ENCODE measurements around the gene OR10C1.
"Not testable (repeated sequence)": the region's sequence is repeated elsewhere in the genome, so short reads cannot be mapped to it uniquely, and the experiment has no call there.

Gene OR10C1

DNA sequence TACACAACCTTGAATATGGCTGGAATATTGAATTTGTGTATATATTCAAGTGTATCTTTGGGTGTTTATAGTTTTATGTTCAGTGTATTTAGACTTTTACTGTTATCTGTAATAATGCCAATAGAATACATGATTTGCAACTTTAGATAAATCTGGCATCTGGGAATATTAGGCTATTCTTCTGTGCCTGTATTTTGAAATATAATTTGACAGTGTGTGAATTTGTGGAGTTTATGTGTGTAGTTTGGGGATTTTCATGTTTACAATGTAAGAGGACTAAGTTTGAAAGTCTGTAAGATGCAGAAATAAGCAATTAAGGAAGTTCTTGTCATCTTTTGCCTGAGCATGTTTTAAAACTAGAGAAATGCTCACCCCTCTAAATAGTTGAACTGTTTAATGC is at the start of gene OR10C1:
OR10C1 (plus strand) TSS at position 301 of the 400 bp plus-strand sequence. CDS start 710 bp downstream, outside the sequence.
- no peak for DNase-seq (ENCODE audit: low read depth)

DNA sequence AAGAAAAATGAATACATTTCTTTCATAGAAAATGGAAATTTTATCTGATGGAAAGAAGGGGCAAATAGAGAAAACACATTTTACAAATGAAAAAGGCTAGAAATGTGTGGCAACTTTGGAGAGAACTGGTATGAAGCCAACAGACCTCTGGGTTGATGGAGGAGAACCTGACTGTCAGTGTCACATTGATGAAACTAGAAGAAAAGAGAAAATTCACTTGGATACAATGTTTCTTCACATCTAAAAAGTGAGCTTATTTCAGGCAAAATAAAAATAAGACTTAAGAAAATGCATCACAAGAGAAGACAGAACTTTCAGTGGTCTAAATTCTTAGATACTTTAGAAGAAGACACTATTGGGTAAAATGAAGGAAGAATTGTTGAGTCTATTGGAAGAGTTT is 43.8 kb upstream of the OR10C1 start, which contains the start of gene OR12D2:
OR12D2 (plus strand) TSS at position 301 of the 400 bp plus-strand sequence. CDS start 1,069 bp downstream, outside the sequence.
- DNase-seq (ENCODE audit: low read depth), result no peak

GRCh38 chr6:29399525-29399924 is 39.6 kb upstream of the OR10C1 start:
- DNase-seq (ENCODE audit: low read depth), result no peak

DNA sequence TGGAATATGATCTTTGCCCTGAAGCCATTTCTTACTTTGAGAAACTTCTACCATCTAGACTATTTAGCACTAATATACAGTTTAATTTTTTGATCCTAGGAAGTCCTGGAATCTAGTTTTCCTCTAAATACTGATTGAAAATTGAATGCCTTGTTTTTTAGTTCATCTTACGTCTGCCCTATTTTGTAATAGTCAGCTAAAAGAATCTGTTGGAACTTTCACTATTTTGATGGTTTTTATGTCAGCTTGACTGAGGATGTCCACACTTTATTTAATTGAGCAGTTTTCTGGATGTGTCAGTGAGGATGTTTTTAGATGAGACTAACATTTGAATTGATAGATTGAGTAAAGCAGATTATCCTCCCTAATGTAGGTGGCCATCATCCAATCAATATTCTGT is 35.3 kb upstream of the OR10C1 start:
- no peak for DNase-seq (ENCODE audit: low read depth)

- DNase-seq (ENCODE audit: low read depth), result no peak
These were observed 24.5 kb upstream of the OR10C1 start, which contains the start of gene OR12D1 for GRCh38 chr6:29414588-29414987. TSS of gene OR12D1 (plus strand) at chr6:29414928.

DNA sequence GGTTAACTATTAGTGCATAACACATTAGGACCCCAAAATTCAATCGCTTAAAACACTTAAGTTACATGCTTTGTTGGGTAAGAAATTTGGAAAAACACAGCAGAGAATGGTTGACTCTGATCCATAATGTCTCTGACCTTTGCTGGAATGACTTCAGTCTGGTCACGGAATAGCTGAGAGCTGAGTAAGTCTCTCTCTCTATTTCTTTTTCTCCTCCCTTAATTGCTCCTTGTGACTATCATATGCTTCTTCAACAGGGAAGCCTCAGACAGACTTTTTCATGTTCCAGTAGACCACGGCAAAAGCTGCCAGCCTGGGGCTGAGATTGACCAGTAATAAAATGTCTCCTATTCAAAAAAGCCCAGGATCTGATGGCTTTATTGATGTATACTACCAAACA is 19.6 kb upstream of the OR10C1 start:
- no peak for DNase-seq (ENCODE audit: low read depth)

- DNase-seq (ENCODE audit: low read depth), result no peak
These were observed 14.9 kb upstream of the OR10C1 start for GRCh38 chr6:29424168-29424567.

DNA sequence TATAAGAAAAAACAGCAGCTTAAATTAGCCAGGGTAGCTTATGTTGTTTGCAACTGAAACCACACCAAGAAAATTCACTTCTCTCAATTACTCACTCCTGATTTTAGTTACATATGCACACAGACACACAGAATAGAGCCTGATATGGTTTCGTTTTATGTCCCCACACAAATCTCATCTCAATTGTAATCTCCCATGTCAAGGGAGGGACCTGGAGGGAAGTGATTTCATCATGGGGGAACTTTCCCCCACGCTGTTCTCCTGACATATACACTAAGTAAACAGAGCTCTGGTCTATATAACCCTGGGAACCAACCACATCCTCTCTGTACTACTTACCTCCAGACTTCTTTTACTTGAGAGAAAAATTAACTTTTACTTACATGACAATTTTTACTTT is 14.5 kb upstream of the OR10C1 start:
- no peak for DNase-seq (ENCODE audit: low read depth)

DNA sequence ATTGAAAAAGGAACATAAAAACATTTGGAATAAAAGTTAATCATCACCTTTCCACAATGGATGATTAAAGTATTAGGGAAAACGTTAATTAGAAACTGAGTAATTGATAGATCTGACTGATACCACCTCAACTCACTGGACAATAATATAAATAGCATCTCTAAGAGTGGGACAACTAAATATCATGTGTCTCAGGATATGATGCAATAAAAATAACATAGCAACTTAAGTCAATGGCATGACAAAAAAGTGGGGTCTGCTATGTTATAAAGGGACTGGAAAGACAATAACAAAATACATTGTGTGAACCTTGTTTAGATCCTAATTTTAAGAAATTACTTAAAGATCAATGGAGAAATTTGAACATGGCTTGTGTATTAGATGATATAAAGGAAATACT is 14.0 kb upstream of the OR10C1 start:
- DNase-seq (ENCODE audit: low read depth), result no peak

DNA sequence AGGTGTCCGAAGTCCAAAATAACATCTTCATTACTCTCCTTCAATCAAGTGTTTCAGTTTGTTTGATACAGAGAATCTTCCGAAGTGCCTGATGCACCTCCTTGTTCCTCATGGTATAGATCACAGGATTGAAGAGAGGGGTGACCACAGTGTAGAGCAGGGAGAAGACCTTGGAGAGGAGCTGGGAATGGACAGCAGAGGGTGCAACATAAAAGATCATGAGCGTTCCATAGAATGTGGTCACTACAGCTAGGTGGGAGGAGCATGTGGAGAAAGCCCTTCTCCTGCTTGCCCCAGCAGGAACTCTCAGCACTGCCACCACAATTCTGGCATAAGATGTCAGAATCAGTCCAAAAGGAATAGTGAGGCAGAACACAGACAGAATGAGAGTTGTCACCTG is 12.5 kb upstream of the OR10C1 start:
- no peak for DNase-seq (ENCODE audit: low read depth)

DNA sequence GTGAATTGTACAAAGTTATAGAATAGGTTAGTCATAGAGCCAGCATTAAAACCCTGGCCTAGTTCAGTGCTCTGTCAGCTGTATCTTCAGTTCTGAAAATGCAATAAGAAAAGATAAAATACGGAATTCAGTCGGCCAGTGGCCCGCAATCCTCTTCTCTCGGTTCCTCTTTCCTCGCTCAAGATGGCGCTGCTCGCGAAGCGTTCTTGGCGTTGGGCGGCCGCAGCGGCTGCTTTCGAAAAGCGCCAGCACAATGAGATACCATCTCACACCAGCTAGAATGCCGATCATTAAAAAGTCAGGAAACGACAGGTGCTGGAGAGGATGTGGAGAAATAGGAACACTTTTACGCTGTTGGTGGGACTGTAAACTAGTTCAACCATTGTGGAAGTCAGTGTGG is 2.4 kb upstream of the OR10C1 start:
- not testable (repeated sequence) for DNase-seq (ENCODE audit: low read depth)

GRCh38 chr6:29442719-29443118 is 3.6 kb downstream of the OR10C1 start:
- peak; percentile 5 for DNase-seq (ENCODE audit: low read depth)

DNA sequence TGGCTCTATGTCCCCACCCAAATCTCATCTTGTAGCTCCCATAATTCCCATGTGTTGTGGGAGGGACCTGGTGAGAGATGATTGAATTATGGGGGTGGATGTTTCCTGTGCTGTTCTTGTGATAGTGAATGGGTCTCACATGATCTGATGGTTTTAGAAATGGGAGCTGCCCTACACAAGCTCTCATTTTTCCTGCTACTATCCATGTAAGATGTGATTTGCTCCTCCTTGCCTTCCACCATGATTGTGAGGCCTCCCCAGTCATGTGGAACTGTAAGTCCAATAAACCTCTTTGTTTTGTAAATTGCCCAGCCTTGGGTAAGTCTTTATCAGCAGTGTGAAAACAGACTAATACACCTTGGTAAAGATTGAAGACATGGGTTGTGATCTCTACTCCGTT is 4.9 kb downstream of the OR10C1 start:
- not testable (repeated sequence) for DNase-seq (ENCODE audit: low read depth)

GRCh38 chr6:29447670-29448069 is 8.6 kb downstream of the OR10C1 start:
- DNase-seq (ENCODE audit: low read depth), result peak; percentile 2

DNA sequence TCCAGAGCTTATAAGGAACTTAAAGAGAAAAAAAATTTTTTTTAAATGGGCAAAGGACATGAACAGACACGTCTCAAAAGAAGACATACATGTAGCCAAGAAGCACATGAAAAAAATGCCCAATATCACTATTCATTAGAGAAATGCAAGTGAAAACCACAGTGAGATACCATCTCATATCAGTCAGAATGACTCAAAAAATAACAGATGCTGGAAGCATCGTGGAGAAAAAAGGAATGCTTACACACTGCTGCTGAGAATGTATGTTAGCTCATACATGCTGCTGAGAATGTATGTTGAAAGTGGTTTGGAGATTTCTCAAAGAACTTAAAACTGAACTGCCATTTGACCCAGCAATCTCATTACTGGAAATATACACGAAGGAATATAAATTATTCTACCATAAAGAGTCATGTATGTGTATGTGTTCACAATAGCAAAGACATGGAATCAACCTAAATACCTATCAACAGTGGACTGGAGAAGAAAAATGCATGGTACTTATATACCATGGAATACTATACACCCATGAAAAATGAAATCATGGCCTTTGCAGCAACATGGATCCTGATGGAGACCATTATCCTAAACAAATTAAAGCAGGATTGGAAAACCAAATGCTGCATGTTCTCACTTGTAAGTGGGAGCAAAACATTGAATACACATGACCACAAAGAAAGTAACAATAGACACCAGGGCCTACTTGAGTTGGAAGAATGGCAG is 12.5 kb downstream of the OR10C1 start:
- peak; percentile 16 for DNase-seq (ENCODE audit: low read depth)

- DNase-seq (ENCODE audit: low read depth), result no peak
These were observed 17.9 kb downstream of the OR10C1 start, which contains the start of the genes OR11A1 and OR2H1 for GRCh38 chr6:29456971-29457370. TSS of gene OR11A1 (minus strand) at chr6:29457071. CDS start at chr6:29427641, 29,430 bp downstream. TSS of gene OR2H1 (plus strand) at chr6:29457155. CDS start at chr6:29461770, 4,615 bp downstream.

DNA sequence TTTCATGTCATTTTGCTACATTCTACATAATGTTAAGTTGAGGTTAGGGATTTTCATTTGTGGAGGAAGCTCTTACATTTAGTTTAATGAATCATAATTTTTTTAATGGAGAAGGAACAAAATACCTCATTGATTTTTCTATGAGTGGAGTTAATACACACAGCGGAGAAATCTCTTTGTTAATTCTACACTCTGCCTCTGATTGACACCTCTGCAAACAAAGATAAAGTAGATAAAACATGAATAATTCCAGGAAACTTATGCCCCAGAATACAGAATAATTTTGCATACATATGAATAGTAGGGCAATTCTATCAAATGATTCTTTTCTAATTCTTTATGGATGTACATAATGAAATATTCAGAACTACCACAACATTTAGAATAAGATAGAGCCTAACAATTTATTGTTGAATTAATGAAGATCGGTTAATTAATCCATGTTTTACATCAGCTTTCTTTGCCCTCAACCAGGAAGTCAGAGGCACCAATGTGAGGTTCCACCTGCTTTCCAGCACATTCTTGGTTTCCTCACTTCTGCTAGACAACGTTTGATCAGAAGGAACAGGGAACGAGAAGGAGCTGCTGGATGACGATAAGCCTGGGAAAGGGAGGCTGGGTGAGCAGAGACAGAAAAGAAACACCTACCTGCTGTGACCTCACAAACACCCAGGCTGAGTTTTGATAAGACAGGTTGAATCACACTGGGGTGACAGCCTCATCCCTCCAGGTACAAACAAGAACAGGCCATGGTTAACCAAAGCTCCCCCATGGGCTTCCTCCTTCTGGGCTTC is 22.1 kb downstream of the OR10C1 start:
- DNase-seq (ENCODE audit: low read depth), result no peak

DNA sequence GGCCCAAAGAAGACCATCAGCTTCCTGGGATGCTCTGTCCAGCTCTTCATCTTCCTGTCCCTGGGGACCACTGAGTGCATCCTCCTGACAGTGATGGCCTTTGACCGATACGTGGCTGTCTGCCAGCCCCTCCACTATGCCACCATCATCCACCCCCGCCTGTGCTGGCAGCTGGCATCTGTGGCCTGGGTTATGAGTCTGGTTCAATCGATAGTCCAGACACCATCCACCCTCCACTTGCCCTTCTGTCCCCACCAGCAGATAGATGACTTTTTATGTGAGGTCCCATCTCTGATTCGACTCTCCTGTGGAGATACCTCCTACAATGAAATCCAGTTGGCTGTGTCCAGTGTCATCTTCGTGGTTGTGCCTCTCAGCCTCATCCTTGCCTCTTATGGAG is 22.9 kb downstream of the OR10C1 start:
- DNase-seq (ENCODE audit: low read depth), result no peak

- no peak for DNase-seq (ENCODE audit: low read depth)
These were observed 26.2 kb downstream of the OR10C1 start for GRCh38 chr6:29465279-29465678.

DNA sequence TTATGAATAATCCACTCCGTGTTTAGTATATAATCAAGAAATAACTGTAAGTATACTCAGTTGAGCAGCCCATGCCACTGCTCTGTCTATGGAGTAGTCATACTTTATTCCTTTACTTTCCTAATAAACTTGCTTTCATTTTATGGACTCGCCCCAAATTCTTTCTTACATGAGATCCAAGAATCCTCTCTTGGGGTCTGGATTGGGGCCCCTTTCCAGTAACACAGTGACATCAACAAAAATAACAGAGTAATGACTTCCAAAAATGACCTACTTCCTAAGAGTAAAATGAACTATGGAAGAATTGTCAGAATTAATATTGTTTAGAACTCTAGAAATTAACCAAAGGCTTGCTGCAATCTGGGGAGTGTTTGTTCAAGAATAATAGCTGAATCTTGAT is 26.7 kb downstream of the OR10C1 start:
- no peak for DNase-seq (ENCODE audit: low read depth)

DNA sequence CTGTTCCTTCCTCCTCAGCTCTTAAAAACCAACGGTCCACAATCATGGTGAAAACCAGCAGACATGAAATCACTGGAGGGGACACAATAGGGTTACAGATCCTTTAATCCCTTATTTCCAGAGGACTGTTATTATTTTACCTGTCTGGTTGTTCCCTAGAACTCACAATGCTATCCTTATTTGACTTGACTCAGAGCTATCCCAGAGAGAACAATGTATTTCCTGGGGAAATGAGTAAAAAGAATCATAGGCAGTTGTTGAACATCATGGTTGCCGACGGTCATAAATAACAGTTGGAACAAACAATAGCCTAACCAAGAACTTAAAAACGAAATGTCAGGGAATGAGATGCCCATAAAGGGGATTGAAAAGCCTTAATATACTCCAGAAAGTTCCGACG is 27.1 kb downstream of the OR10C1 start:
- DNase-seq (ENCODE audit: low read depth), result no peak

- DNase-seq (ENCODE audit: low read depth), result no peak
These were observed 35.9 kb downstream of the OR10C1 start for GRCh38 chr6:29474996-29475395.

GRCh38 chr6:29477923-29478450 is 38.9 kb downstream of the OR10C1 start:
- DNase-seq (ENCODE audit: low read depth), result no peak
